Stimulated activated CD8-positive, alpha-beta memory T cell treated with anti-CD3 and anti-CD28 coated beads, Interleukin-7, amount 100 ng/mL, for 48 hours (primary cell): ENCODE results near the gene UNC93A.
"Not testable (repeated sequence)": the region's sequence is repeated elsewhere in the genome, so short reads cannot be mapped to it uniquely, and the experiment has no call there.

ENCODE experiments used
- DNase-seq, 2 donors: peaks; one replicate each; pipeline ENCODE4 v3.0.0-alpha.2; 2020; ENCODE audit warnings: low read depth in 1 of 2; ENCODE audit errors: extremely low read depth in 1 of 2

Gene UNC93A

GRCh38 chr6:167309355-167310192, 18.5 kb downstream of the UNC93A start:
- not testable (repeated sequence) for DNase-seq

- no peak for DNase-seq
These were observed 20.2 kb downstream of the UNC93A start for GRCh38 chr6:167311286-167311685.

GRCh38 chr6:167311691-167312090, 20.6 kb downstream of the UNC93A start:
- DNase-seq, result not testable (repeated sequence)

GRCh38 chr6:167314180-167314821, 23.2 kb downstream of the UNC93A start:
- DNase-seq, result no peak

GRCh38 chr6:167317172-167317571, 26.1 kb downstream of the UNC93A start:
- DNase-seq, result no peak

GRCh38 chr6:167318354-167318753, 27.2 kb downstream of the UNC93A start:
- DNase-seq, result not testable (repeated sequence)

GRCh38 chr6:167318856-167319255, 27.7 kb downstream of the UNC93A start:
- not testable (repeated sequence) for DNase-seq

- not testable (repeated sequence) for DNase-seq
These were observed 29.0 kb downstream of the UNC93A start for GRCh38 chr6:167319856-167320753.

- DNase-seq, result not testable (repeated sequence)
These were observed 29.6 kb downstream of the UNC93A start for GRCh38 chr6:167320754-167321056.

GRCh38 chr6:167321185-167321584, 30.1 kb downstream of the UNC93A start:
- DNase-seq, result not testable (repeated sequence)

- DNase-seq, result no peak
These were observed 32.0 kb downstream of the UNC93A start for GRCh38 chr6:167323111-167323510.

GRCh38 chr6:167324111-167324510, 33.0 kb downstream of the UNC93A start:
- DNase-seq, result no peak

- DNase-seq, result no peak
These were observed 34.7 kb downstream of the UNC93A start for GRCh38 chr6:167325766-167326165.

- no peak for DNase-seq
These were observed 36.3 kb downstream of the UNC93A start for GRCh38 chr6:167327391-167327790.

- no peak for DNase-seq
These were observed 37.0 kb downstream of the UNC93A start for GRCh38 chr6:167328086-167328485.

GRCh38 chr6:167329014-167329413, 37.9 kb downstream of the UNC93A start:
- no peak for DNase-seq

- no peak for DNase-seq
These were observed 39.6 kb downstream of the UNC93A start for GRCh38 chr6:167330750-167331149.

GRCh38 chr6:167331565-167331964, 40.5 kb downstream of the UNC93A start:
- DNase-seq, result no peak

GRCh38 chr6:167336844-167337630, 45.9 kb downstream of the UNC93A start:
- no peak for DNase-seq

GRCh38 chr6:167337675-167338449, 46.7 kb downstream of the UNC93A start:
- no peak for DNase-seq
